ENCODE results near the gene IL34. TPM values are rescaled to one million over a fixed set of nuclear protein-coding genes. Genes with fewer than 3 reads are reported as not detected.
A peak's percentile ranks its signal among the peaks of the same experiment; 100 is the strongest.

Gene IL34
- total and polyA plus RNA-seq, 9 donors: 0.88 to 4.0 (median 1.8) TPM

- Histone ChIP-seq H3K36me3 (no peaks in the 10 kb centered on the region), H3K9me3 (no peaks in the 10 kb centered on the region), H3K4me3 (no peak overlapping the region), H3K4me1 (ENCODE audit: insufficient read depth) (peaks cover 25% of the 10 kb centered on the region), H3K27ac (peak overlapping the region; percentile 3 to 66), H3K27me3 (no peaks in the 10 kb centered on the region)
- 71 to 81% (median 73%) methylated on average over 6 of the region's 6 CpGs for WGBS, 3 donors
- no peak for TF ChIP-seq POLR2A (IDR thresholded peaks at IDR 0.05)
- DNase-seq: no peak
- intact Hi-C loops (cut with DNase I): no loop called here
Observed at GRCh38 chr16:70703835-70704381, 57.5 kb downstream of the IL34 start.

- Histone ChIP-seq H3K4me3 (no peak overlapping the region), H3K4me1 (ENCODE audit: insufficient read depth) (peaks cover 25% of the 10 kb centered on the region), H3K36me3 (no peaks in the 10 kb centered on the region), H3K9me3 (no peaks in the 10 kb centered on the region), H3K27me3 (no peaks in the 10 kb centered on the region), H3K27ac (peak overlapping the region in 1 of 2 donors; percentile 3)
- intact Hi-C loops (cut with DNase I): no loop called here
- 79 to 89% (median 87%) methylated on average over 8 to 11 of the region's 11 CpGs for WGBS, 3 donors
- TF ChIP-seq EP300 (IDR thresholded peaks at IDR 0.05) (no peak), POLR2A (IDR thresholded peaks at IDR 0.05) (no peak), CTCF (IDR thresholded peaks at IDR 0.05) (no peak)
- DNase-seq: no peak
Observed at GRCh38 chr16:70704586-70704985, 58.2 kb downstream of the IL34 start.

- H3K27me3 ChIP-seq: no peaks in the 10 kb centered on the region
- DNase-seq: no peak
- no peaks in the 10 kb centered on the region for H3K9me3 ChIP-seq
- intact Hi-C loops (cut with DNase I): no loop called here
- WGBS, 3 donors: 87 to 92% (median 90%) methylated on average over 8 of the region's 8 CpGs
- no peak overlapping the region for H3K4me3 ChIP-seq
- H3K4me1 ChIP-seq (ENCODE audit: insufficient read depth): peaks cover 25% of the 10 kb centered on the region
- H3K36me3 ChIP-seq: no peaks in the 10 kb centered on the region
- TF ChIP-seq EP300 (IDR thresholded peaks at IDR 0.05): no peak
- no peak for TF ChIP-seq CTCF (IDR thresholded peaks at IDR 0.05)
- no peak for TF ChIP-seq POLR2A (IDR thresholded peaks at IDR 0.05)
- H3K27ac ChIP-seq: no peak overlapping the region
Observed at GRCh38 chr16:70705056-70705455, 58.7 kb downstream of the IL34 start.

DNA sequence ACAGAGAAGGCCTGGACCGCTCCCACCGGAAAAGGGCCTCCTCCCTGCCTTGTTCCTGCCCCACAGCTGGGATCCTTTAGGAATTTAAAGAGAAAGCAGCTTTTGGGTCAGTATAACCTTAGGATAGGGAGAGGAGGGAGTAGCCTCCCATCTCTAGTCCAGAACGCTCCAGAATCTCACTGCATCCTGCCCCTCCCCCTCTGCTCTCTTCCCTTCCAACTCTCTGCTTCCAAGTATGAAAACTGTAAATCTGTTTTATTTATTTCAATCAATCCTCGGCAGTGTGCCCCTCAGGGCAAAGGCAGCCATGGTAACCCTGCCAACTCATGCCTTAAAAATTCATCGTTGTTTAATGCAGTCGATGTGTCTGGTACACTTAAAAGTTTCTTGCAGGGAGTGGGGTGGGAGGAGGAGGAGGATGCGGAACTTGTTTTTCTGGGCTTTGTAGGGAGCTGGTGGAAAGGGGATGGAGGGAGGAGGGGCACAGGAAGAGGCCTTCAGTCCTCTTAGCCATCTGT lies 60.6 kb downstream of the IL34 start:
- 4 to 6% (median 5%) methylated on average over 7 of the region's 7 CpGs for WGBS, 3 donors
- TF ChIP-seq CTCF (IDR thresholded peaks at IDR 0.05): no peak
- TF ChIP-seq EP300 (IDR thresholded peaks at IDR 0.05): no peak
- no peak for TF ChIP-seq POLR2A (IDR thresholded peaks at IDR 0.05)
- peak; percentile 65 to 78 (median 66) for DNase-seq
- peaks cover 23% of the 10 kb centered on the region for H3K4me1 ChIP-seq (ENCODE audit: insufficient read depth)
- peak overlapping the region; percentile 61 to 64 for H3K27ac ChIP-seq
- H3K27me3 ChIP-seq: no peaks in the 10 kb centered on the region
- intact Hi-C loops (cut with DNase I): no loop called here
- H3K4me3 ChIP-seq: no peak overlapping the region
- H3K9me3 ChIP-seq: no peaks in the 10 kb centered on the region
- H3K36me3 ChIP-seq: no peaks in the 10 kb centered on the region
